Kidney (tissue), 14 donors: ENCODE results near the gene MYCN. TPM values are rescaled to one million over a fixed set of nuclear protein-coding genes. Genes with fewer than 3 reads are reported as not detected.

Source experiments
- DNase-seq, 5 donors: peaks; one replicate each; pipeline ENCODE4 v3.0.0-alpha.2; 2013 to 2020
- FAIRE-seq: peaks from 2 replicates; lab custom pipeline; 2012; peaks lifted over from hg19 to GRCh38; lab: Jason Lieb, UNC
- H3K27ac ChIP-seq, 2 donors: one replicate each; pipeline ENCODE4 v1.7.0; 2013; ENCODE audit warnings: low read depth in 2 of 2, low read length in 2 of 2, inconsistent platforms in 1 of 2
- H3K27me3 ChIP-seq: one replicate; pipeline ENCODE4 v1.7.1; 2013; ENCODE audit warnings: low read length, inconsistent platforms; ENCODE audit not compliant: control insufficient read depth, insufficient read depth
- H3K36me3 ChIP-seq, 3 donors: one replicate each; pipeline versions ENCODE4 v1.7.0 to v1.7.1; 2013; ENCODE audit warnings: low read length in 3 of 3, control low read depth in 1 of 3, inconsistent platforms in 1 of 3; ENCODE audit not compliant: insufficient read depth in 3 of 3, control insufficient read depth in 2 of 3
- H3K4me1 ChIP-seq, 3 donors: one replicate each; pipeline versions ENCODE4 v1.7.0 to v1.7.1; 2013; ENCODE audit warnings: low read length in 3 of 3, inconsistent platforms in 1 of 3, low read depth in 1 of 3; ENCODE audit not compliant: control insufficient read depth in 2 of 3, insufficient read depth in 2 of 3
- H3K4me3 ChIP-seq, 3 donors: one replicate each; pipeline versions ENCODE4 v1.7.0 to v1.8.1; 2013; ENCODE audit warnings: low read length in 3 of 3, control low read depth in 1 of 3, inconsistent platforms in 1 of 3
- H3K9ac ChIP-seq, 3 donors: one replicate each; pipeline versions ENCODE4 v1.7.0 to v1.7.1; 2013; ENCODE audit warnings: low read length in 3 of 3, control low read depth in 1 of 3, inconsistent platforms in 1 of 3
- H3K9me3 ChIP-seq, 3 donors: one replicate each; pipeline versions ENCODE4 v1.7.0 to v1.7.1; 2013; ENCODE audit warnings: low read length in 3 of 3, control low read depth in 1 of 3, inconsistent platforms in 1 of 3; ENCODE audit not compliant: control insufficient read depth in 2 of 3, insufficient read depth in 1 of 3
- intact Hi-C: fragments of 100-400 bp; cut with DNase I; formaldehyde crosslinking; loops from one replicate; pipeline ENCODE4 v1.11.1; 2022
- polyA plus RNA-seq: library from polyadenylated mRNA; stranded (reverse); fragments of 350-450 nt; fragmentation: Illumina TruSeq; extraction: RNeasy Lipid Tissue Mini Kit (QIAGEN cat#74804); gene quantifications from one replicate; pipeline ENCODE4 v1.2.3, GENCODE V29; 2014; ENCODE audit warnings: low read depth, low replicate concordance; ENCODE audit not compliant: insufficient read depth
- total RNA-seq: library from RNA; stranded (reverse); fragmentation: NEBNext Ultra II Directional; extraction: Animal tissue kit (Norgen Biotek cat#: 25700); gene quantifications from one replicate; pipeline ENCODE4 v1.2.1, GENCODE V29; 2021
- TF ChIP-seq, protein P1 (sequence below): IDR thresholded peaks from 3 replicates; pipeline ENCODE4 v1.5.1; 2012; ENCODE audit warnings: mild to moderate bottlenecking, moderate library complexity, borderline replicate concordance; ENCODE audit not compliant: insufficient read depth; ENCODE audit errors: extremely low read depth
- donor health status: control.
- donor health status: control.
- donor health status: control.
- donor health status: control.
- donor health status: control.
- donor health status: DM: yes; HTN: yes; CAD: no.
- donor health status: Normal renal cell carcinoma (clear cell type).

MYCN gene
- total and polyA plus RNA-seq, 2 donors from 2014 or later = 1.7 to 2.2 TPM

DNA sequence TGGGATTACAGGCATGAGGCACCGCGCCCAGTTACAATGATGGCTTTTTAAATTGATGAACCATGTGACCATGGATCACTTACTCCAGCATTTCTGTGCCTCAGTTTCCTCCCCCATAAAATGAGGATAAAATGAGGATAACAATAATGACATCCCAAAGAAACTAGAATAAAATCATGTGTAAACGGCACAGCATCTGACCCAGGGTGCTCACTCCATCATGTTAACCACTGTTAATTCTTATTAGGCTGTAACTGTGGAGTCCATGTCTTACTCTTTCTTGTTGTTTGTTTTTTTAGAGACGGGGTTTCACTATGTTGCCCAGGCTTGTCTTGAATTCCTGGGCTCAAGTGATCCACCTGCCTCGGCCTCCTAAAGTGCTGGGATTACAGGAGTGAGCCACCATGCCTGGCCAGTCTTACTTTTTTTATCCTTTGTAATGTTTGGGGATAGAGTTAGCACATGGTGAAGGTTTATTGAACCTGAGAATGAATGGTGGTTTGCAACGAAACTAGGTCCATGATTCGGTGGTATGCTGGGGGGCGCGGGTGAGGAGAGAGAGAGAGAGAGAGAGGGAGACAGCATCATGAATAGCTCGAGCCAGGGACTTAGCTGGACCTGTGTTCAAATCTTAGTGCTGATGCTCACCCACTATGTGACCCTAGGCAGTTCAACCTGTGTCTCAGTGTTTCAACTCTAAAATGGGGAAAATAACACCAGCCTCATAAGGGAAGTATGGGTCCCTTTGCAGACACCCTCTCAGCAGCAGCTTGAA lies 52.3 kb downstream of the MYCN start:
- no peaks in the 10 kb centered on the region for H3K36me3 ChIP-seq
- no peaks in the 10 kb centered on the region for H3K4me1 ChIP-seq
- intact Hi-C loops = no loop called here
- no peak overlapping the region for H3K27ac ChIP-seq
- no peak overlapping the region for H3K9ac ChIP-seq
- H3K27me3 ChIP-seq = no peaks in the 10 kb centered on the region
- no peak for DNase-seq
- H3K4me3 ChIP-seq = no peak overlapping the region
- no peaks in the 10 kb centered on the region for H3K9me3 ChIP-seq
- TF ChIP-seq, protein P1, sequence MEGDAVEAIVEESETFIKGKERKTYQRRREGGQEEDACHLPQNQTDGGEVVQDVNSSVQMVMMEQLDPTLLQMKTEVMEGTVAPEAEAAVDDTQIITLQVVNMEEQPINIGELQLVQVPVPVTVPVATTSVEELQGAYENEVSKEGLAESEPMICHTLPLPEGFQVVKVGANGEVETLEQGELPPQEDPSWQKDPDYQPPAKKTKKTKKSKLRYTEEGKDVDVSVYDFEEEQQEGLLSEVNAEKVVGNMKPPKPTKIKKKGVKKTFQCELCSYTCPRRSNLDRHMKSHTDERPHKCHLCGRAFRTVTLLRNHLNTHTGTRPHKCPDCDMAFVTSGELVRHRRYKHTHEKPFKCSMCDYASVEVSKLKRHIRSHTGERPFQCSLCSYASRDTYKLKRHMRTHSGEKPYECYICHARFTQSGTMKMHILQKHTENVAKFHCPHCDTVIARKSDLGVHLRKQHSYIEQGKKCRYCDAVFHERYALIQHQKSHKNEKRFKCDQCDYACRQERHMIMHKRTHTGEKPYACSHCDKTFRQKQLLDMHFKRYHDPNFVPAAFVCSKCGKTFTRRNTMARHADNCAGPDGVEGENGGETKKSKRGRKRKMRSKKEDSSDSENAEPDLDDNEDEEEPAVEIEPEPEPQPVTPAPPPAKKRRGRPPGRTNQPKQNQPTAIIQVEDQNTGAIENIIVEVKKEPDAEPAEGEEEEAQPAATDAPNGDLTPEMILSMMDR = no peak
- FAIRE-seq = no peak

DNA sequence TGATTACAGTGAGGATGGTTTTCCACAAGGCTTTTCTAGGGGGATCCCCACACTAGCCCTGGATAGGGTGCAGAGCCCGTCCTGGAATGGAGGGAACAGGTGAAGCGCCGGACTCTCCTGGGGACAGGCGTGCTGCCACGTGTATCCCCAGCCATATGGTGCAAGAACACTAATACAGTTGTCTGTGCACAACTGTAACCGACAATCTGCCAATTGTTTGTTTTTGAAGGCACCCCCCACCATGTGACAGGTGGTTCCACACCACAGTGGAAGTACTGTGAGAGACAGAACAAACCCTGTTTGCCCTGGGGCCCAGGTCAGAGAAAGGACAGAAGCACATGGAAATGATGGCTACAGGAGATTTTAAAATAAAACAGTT lies 52.9 kb downstream of the MYCN start:
- Histone ChIP-seq H3K36me3 (no peaks in the 10 kb centered on the region), H3K4me3 (no peak overlapping the region), H3K9me3 (no peaks in the 10 kb centered on the region), H3K27ac (no peak overlapping the region), H3K4me1 (no peaks in the 10 kb centered on the region), H3K27me3 (no peaks in the 10 kb centered on the region), H3K9ac (no peak overlapping the region)
- TF ChIP-seq, protein P1 = no peak
- DNase-seq (no peak), FAIRE-seq (no peak)
- intact Hi-C loops = no loop called here

DNA sequence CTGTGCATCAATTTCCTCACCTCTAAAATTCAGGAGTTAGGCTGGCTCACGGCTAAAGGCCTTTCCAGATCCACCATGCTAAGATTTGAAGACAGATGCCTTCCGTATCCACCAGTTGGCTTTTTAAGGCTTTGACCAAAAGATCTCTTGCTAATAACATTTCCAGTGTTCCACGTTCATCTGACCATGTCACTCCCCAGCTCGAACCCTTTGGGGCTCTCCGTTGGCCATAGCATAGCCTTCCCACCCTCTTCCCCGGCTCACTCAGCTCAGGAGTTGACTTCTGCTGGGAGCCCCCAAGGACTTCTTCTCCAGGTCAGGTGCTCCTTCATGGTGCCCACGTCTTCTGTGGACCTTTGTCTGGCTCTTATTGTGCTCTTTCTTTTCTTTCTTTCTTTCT lies 53.3 kb downstream of the MYCN start:
- TF ChIP-seq, protein P1 = no peak
- intact Hi-C loops = no loop called here
- no peak overlapping the region for H3K9ac ChIP-seq
- FAIRE-seq = no peak
- H3K36me3 ChIP-seq = no peaks in the 10 kb centered on the region
- H3K4me3 ChIP-seq = no peak overlapping the region
- no peaks in the 10 kb centered on the region for H3K4me1 ChIP-seq
- H3K9me3 ChIP-seq = no peaks in the 10 kb centered on the region
- H3K27ac ChIP-seq = no peak overlapping the region
- no peaks in the 10 kb centered on the region for H3K27me3 ChIP-seq
- DNase-seq = no peak
